Measurements from ENCODE around the gene COPS8.

- peak; percentile 81 to 98 (median 92) for TF ChIP-seq CTCF (IDR thresholded peaks at IDR 0.05)
- no peak for TF ChIP-seq POLR2A (IDR thresholded peaks at IDR 0.05)
- no peak for TF ChIP-seq POLR2AphosphoS5 (IDR thresholded peaks at IDR 0.05)
Observed at GRCh38 chr2:237072067-237072931, 13.4 kb upstream of the COPS8 start.

All from sigmoid colon (tissue), 4 donors.